IPS-18a (cell line): ENCODE results near the gene C19orf73.

Experiments
- H3K27ac ChIP-seq: one replicate; pipeline ENCODE4 v1.5.1; 2013; ENCODE audit warnings: low read length
- H3K27me3 ChIP-seq: one replicate; pipeline ENCODE4 v1.6.1; 2013; ENCODE audit warnings: mild to moderate bottlenecking, low read length; ENCODE audit not compliant: control insufficient read depth, insufficient read depth
- H3K36me3 ChIP-seq: one replicate; pipeline ENCODE4 v1.6.1; 2013; ENCODE audit warnings: low read depth, low read length; ENCODE audit not compliant: control insufficient read depth
- H3K4me1 ChIP-seq: one replicate; pipeline ENCODE4 v1.6.1; 2013; ENCODE audit warnings: low read depth, low read length; ENCODE audit not compliant: control insufficient read depth
- H3K4me3 ChIP-seq: one replicate; pipeline ENCODE4 v1.5.1; 2013; ENCODE audit warnings: low read length
- H3K9ac ChIP-seq: one replicate; pipeline ENCODE4 v1.6.1; 2013; ENCODE audit warnings: mild to moderate bottlenecking, low read length, moderate library complexity
- H3K9me3 ChIP-seq: one replicate; pipeline ENCODE4 v1.6.1; 2013; ENCODE audit warnings: low read depth, low read length; ENCODE audit not compliant: control insufficient read depth

The C19orf73 gene

DNA sequence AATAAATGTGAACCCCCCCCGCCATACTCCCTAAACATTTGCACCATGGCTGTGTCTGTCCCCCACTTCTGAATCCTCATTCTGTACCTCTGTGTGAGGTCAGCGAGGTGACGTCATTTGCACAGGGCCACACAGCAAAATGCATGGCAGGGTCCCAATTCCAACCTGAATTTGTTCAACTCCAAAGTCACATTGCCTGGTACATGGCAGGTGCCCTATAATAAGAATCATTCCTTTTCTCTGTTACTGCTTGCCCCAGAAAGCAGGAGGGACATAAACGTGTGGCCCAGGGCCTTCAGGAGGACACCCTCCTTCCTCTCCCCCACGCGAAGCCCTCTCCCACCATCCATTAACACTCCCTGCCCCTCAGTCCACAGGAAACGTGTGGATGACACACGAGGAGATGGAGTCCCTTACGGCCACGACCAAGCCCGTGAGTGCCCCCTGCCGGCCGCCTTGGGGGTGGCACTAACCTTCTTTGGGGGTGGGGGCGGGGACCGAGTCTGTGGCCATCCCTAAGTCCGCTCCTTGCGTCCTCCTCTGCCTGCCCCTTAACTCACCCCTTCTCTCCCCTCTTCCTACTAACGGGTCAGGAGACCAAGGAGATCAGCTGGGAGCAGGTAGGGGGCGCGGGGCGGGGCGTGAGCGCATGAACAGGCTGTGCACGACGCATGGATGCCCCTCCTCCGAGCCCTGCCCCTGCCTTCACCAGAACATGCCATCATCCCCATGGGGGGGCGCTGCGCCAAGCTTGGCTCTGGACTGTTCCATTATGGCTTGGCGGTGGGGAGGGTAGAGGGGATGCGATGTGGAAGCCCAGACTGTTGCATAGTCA, 26.8 kb upstream of the C19orf73 start:
- Histone ChIP-seq H3K27ac (no peak overlapping the region), H3K4me3 (peak overlapping the region; percentile 60), H3K27me3 (no peaks in the 10 kb centered on the region), H3K9me3 (no peaks in the 10 kb centered on the region), H3K9ac (no peak overlapping the region), H3K36me3 (no peaks in the 10 kb centered on the region), H3K4me1 (peaks cover 4% of the 10 kb centered on the region)

DNA sequence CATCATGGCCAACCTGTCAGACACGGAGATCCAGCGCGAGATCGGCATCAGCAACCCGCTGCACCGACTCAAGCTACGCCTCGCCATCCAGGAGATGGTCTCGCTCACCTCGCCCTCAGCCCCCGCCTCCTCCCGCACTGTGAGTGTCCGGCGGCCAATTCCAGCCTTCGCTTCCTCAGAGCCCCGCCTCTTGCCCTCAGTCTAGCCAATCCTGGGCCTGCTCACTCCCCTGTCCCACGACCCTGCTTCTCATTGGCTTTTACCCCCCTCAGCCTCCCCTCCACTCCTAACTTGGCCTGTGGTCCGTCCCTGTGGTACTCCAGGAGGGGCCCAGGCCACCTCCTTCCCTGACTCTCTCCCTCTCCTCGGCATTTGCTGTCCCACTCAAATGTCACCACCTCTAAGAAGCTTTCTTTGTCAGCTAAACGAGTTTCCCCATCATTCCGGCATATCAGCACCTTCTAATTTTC, 24.0 kb upstream of the C19orf73 start:
- no peaks in the 10 kb centered on the region for H3K9me3 ChIP-seq
- no peaks in the 10 kb centered on the region for H3K36me3 ChIP-seq
- no peaks in the 10 kb centered on the region for H3K4me1 ChIP-seq
- no peaks in the 10 kb centered on the region for H3K27me3 ChIP-seq
- H3K27ac ChIP-seq, result no peak overlapping the region
- H3K4me3 ChIP-seq, result peak overlapping the region; percentile 65
- no peak overlapping the region for H3K9ac ChIP-seq

GRCh38 chr19:49141352-49141751, 22.4 kb upstream of the C19orf73 start:
- no peaks in the 10 kb centered on the region for H3K36me3 ChIP-seq
- H3K4me1 ChIP-seq, result no peaks in the 10 kb centered on the region
- no peak overlapping the region for H3K4me3 ChIP-seq
- no peaks in the 10 kb centered on the region for H3K27me3 ChIP-seq
- no peaks in the 10 kb centered on the region for H3K9me3 ChIP-seq
- H3K9ac ChIP-seq, result no peak overlapping the region
- no peak overlapping the region for H3K27ac ChIP-seq

- Histone ChIP-seq H3K27me3 (no peaks in the 10 kb centered on the region), H3K9ac (no peak overlapping the region), H3K9me3 (no peaks in the 10 kb centered on the region), H3K27ac (no peak overlapping the region), H3K4me3 (no peak overlapping the region), H3K36me3 (no peaks in the 10 kb centered on the region), H3K4me1 (peaks cover under 1% of the 10 kb centered on the region)
These were observed 22.0 kb upstream of the C19orf73 start for GRCh38 chr19:49140951-49141350.

DNA sequence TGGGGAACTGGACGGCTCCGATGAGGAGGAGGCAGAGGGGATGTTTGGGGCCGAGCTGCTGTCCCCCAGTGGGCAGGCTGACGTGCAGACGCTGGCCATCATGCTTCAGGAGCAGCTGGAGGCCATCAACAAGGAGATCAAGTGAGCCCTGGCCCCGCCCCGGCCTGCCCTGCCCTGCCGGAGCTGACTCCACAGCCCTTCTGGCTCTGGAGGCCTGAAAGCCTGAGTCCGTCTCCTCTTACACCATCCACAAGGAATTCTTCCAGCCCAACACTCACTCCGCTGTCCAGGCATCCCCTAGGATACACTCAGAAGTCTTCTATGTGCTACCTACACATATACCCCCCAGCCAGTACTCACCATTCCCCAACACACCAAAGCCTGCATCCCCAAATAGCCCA, 17.8 kb upstream of the C19orf73 start:
- Histone ChIP-seq H3K27ac (no peak overlapping the region), H3K9me3 (no peaks in the 10 kb centered on the region), H3K36me3 (no peaks in the 10 kb centered on the region), H3K9ac (no peak overlapping the region), H3K27me3 (no peaks in the 10 kb centered on the region), H3K4me3 (no peak overlapping the region), H3K4me1 (peaks cover 6% of the 10 kb centered on the region)

- no peaks in the 10 kb centered on the region for H3K36me3 ChIP-seq
- H3K27me3 ChIP-seq, result no peaks in the 10 kb centered on the region
- peaks cover 6% of the 10 kb centered on the region for H3K4me1 ChIP-seq
- no peak overlapping the region for H3K9ac ChIP-seq
- H3K27ac ChIP-seq, result no peak overlapping the region
- no peaks in the 10 kb centered on the region for H3K9me3 ChIP-seq
- no peak overlapping the region for H3K4me3 ChIP-seq
These were observed 16.7 kb upstream of the C19orf73 start for GRCh38 chr19:49135686-49136085.

DNA sequence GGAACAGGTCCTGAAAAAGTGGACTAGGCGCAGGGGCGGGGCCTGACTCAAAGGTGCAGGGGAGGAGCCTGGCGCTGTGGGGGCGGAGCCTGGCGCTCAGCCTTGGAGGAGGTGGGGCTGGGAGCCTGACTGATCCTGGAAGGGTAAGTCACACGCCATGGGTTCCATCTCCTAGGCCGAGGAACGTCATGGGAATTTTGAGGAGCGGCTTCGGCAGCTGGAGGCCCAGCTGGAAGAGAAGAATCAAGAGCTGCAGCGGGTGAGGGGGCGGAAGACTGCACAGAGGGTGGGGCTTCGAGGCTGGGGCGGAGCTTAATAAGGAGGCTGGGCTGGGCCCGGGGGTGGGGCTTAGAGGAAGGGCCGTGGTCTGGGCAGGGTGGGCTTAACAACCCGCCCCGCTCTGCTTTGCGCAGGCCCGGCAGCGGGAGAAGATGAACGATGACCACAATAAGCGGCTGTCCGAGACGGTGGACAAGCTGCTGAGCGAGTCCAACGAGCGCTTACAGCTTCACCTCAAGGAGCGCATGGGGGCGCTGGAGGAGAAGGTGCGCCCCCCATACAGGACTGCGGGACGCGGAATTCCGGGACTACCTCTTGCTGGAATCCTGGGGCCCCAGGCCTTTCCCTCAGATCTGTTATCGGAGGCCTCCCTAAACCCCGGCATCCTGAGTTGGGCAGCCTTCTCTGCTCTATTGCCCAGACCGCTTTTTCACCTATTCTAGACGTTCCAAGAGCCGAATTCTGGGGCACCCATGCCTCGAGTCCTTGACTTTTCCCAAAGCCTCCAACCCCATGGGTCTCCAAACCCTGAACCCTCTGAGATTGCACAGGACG, 14.9 kb upstream of the C19orf73 start:
- Histone ChIP-seq H3K4me1 (peaks cover 8% of the 10 kb centered on the region), H3K9ac (no peak overlapping the region), H3K27me3 (no peaks in the 10 kb centered on the region), H3K4me3 (peak overlapping the region; percentile 27), H3K27ac (no peak overlapping the region), H3K9me3 (no peaks in the 10 kb centered on the region), H3K36me3 (no peaks in the 10 kb centered on the region)

DNA sequence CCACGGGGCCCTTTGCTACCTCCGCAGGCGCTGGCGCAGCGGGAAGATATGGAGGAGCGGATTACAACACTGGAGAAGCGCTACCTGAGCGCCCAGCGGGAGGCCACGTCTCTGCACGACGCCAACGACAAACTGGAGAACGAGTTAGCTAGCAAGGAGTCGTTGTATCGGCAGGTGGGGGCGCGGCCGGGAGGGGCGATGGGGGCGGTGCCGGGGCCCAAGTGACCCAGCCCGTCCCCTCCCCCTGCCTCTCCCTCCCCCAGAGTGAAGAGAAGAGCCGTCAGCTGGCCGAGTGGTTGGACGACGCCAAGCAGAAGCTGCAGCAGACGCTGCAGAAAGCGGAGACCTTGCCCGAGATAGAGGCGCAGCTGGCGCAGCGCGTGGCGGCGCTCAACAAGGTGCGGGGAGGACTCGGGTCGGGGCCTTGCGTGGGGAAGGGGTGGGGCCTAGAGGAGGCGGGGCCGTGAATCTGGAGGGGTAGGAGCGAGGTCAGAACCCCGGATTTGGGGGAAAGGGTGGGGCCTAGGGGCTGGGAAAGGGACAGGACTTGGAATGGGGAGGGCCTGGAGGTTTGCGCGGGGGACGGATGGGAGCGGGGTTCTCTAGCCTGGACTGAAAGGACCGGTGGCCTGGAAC, 14.1 kb upstream of the C19orf73 start:
- no peak overlapping the region for H3K27ac ChIP-seq
- no peaks in the 10 kb centered on the region for H3K27me3 ChIP-seq
- peak overlapping the region; percentile 27 for H3K4me3 ChIP-seq
- H3K9ac ChIP-seq, result no peak overlapping the region
- H3K4me1 ChIP-seq, result peaks cover 13% of the 10 kb centered on the region
- H3K9me3 ChIP-seq, result no peaks in the 10 kb centered on the region
- H3K36me3 ChIP-seq, result no peaks in the 10 kb centered on the region

DNA sequence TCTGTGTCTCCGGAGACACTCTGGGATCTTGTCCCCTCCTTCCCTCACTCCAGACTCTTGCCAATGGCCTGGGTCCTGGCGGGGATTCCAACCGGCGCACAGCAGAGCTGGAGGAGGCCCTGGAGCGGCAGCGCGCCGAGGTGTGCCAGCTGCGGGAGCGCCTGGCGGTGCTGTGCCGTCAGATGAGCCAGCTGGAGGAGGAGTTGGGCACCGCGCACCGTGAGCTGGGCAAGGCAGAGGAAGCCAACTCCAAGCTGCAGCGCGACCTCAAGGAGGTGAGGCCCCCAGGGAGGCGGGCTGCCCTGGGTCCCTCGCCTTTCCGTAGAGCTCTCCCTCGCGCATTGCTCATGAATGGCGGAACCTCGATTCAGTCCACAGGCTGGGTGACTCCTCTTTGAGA, 11.4 kb upstream of the C19orf73 start:
- no peak overlapping the region for H3K27ac ChIP-seq
- no peaks in the 10 kb centered on the region for H3K27me3 ChIP-seq
- H3K9me3 ChIP-seq, result no peaks in the 10 kb centered on the region
- no peaks in the 10 kb centered on the region for H3K36me3 ChIP-seq
- no peak overlapping the region for H3K9ac ChIP-seq
- H3K4me3 ChIP-seq, result no peak overlapping the region
- peaks cover 10% of the 10 kb centered on the region for H3K4me1 ChIP-seq

DNA sequence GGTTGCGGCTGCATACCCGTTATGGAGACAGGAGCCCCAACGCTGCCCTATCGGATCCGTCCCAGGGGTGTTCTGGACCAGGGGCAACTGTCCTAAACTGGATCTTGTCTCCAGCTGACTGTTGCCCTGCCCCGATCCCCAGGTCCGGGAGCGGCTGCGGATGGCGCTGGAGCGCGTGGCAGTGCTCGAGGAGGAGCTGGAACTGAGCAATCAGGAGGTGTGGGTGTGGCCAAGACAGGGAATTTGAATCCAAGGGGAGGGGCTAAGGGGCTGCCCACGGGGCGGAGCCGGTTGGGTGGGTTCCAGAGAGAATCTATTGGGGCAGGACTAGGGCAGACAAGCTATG, 10.3 kb upstream of the C19orf73 start:
- Histone ChIP-seq H3K9ac (no peak overlapping the region), H3K9me3 (no peaks in the 10 kb centered on the region), H3K27ac (no peak overlapping the region), H3K4me1 (peaks cover 10% of the 10 kb centered on the region), H3K4me3 (peak overlapping the region; percentile 72), H3K27me3 (no peaks in the 10 kb centered on the region), H3K36me3 (no peaks in the 10 kb centered on the region)

GRCh38 chr19:49128545-49129237, 9.7 kb upstream of the C19orf73 start:
- H3K4me1 ChIP-seq, result peaks cover 10% of the 10 kb centered on the region
- no peak overlapping the region for H3K27ac ChIP-seq
- H3K27me3 ChIP-seq, result no peaks in the 10 kb centered on the region
- no peaks in the 10 kb centered on the region for H3K9me3 ChIP-seq
- H3K36me3 ChIP-seq, result no peaks in the 10 kb centered on the region
- H3K4me3 ChIP-seq, result peak overlapping the region; percentile 72
- no peak overlapping the region for H3K9ac ChIP-seq
